GM10248 (cell line): ENCODE data around the gene SLC35B3.
"Not testable (repeated sequence)": the region's sequence is repeated elsewhere in the genome, so short reads cannot be mapped to it uniquely, and the experiment has no call there.

Source experiments
- CTCF ChIA-PET: fragments of 300-600 bp; sonication (Branson Sonifier 250); formaldehyde crosslinking; extraction: SDS; loops from one replicate; lab custom pipeline; 2021; ENCODE audit warnings: antibody characterized with exemption; lab: Yijun Ruan, JAX
- POLR2A ChIA-PET: fragments of 350-650 bp; sonication (Branson Sonifier 250); formaldehyde crosslinking; extraction: SDS; loops from one replicate; lab custom pipeline; 2020; ENCODE audit warnings: antibody characterized with exemption; lab: Yijun Ruan, JAX
- DNase-seq: peaks from one replicate; pipeline ENCODE4 v3.0.0; 2012; ENCODE audit errors: extremely low spot score
- CTCF ChIP-seq: IDR thresholded peaks from 2 replicates; pipeline ENCODE4 v1.5.1; 2012; ENCODE audit warnings: mild to moderate bottlenecking, low read depth; ENCODE audit errors: extremely low read depth, missing control alignments, control extremely low read depth

Gene SLC35B3

GRCh38 chr6:8462694-8463093, 27.3 kb upstream of the SLC35B3 start:
- POLR2A ChIA-PET = no interaction called here

GRCh38 chr6:8462169-8462568, 26.8 kb upstream of the SLC35B3 start:
- ChIA-PET POLR2A (no interaction called here), CTCF (interaction anchor here (1.3 kb wide), 1 partner anchor 9 kb away, joined by 3 read pairs; no protein-coding TSS in a partner anchor)
- no peak for TF ChIP-seq CTCF
- no peak for DNase-seq

More at GRCh38 chr6:8462694-8463093, 27.3 kb upstream of the SLC35B3 start:
- no peak for TF ChIP-seq CTCF
- CTCF ChIA-PET = no interaction called here
- DNase-seq = no peak

- CTCF ChIA-PET = no interaction called here
Measured at GRCh38 chr6:8446391-8446790, 11.0 kb upstream of the SLC35B3 start.

GRCh38 chr6:8445930-8446329, 10.6 kb upstream of the SLC35B3 start:
- DNase-seq, POLR2A ChIA-PET, CTCF ChIA-PET: not testable (repeated sequence)

More at GRCh38 chr6:8446391-8446790, 11.0 kb upstream of the SLC35B3 start:
- TF ChIP-seq CTCF = no peak
- DNase-seq = no peak
- POLR2A ChIA-PET = no interaction called here

- TF ChIP-seq CTCF = no peak
- ChIA-PET CTCF (no interaction called here), POLR2A (no interaction called here)
- DNase-seq = no peak
Measured at GRCh38 chr6:8442150-8442549, 6.8 kb upstream of the SLC35B3 start.

- DNase-seq = no peak
Measured at GRCh38 chr6:8441452-8441851, 6.1 kb upstream of the SLC35B3 start.

More at GRCh38 chr6:8441452-8441851, 6.1 kb upstream of the SLC35B3 start:
- ChIA-PET POLR2A (no interaction called here), CTCF (no interaction called here)
- TF ChIP-seq CTCF = no peak
